Osteocyte (in vitro differentiated cells): ENCODE measurements around the gene MPZL1. TPM values are rescaled to one million over a fixed set of nuclear protein-coding genes. Genes with fewer than 3 reads are reported as not detected.

ENCODE experiments used
- DNase-seq: peaks from one replicate; pipeline ENCODE4 v3.0.0; 2021; ENCODE audit warnings: mixed read lengths; ENCODE audit not compliant: unreplicated experiment; ENCODE audit errors: extremely low spot score
- H3K27ac Mint-ChIP-seq: one replicate; pipeline ENCODE4 v1.8.0; 2021; ENCODE audit warnings: mild to moderate bottlenecking, mixed read lengths; ENCODE audit not compliant: unreplicated experiment
- H3K27me3 Mint-ChIP-seq: one replicate; pipeline ENCODE4 v1.8.0; 2021; ENCODE audit warnings: mixed read lengths; ENCODE audit not compliant: unreplicated experiment
- H3K36me3 Mint-ChIP-seq: one replicate; pipeline ENCODE4 v1.8.0; 2021; ENCODE audit warnings: mixed read lengths; ENCODE audit not compliant: unreplicated experiment
- H3K4me1 Mint-ChIP-seq: one replicate; pipeline ENCODE4 v1.8.0; 2021; ENCODE audit warnings: mixed read lengths; ENCODE audit not compliant: unreplicated experiment
- H3K4me3 Mint-ChIP-seq: one replicate; pipeline ENCODE4 v1.8.0; 2021; ENCODE audit warnings: mild to moderate bottlenecking, moderate library complexity, mixed read lengths; ENCODE audit not compliant: unreplicated experiment
- H3K9me3 Mint-ChIP-seq: one replicate; pipeline ENCODE4 v1.8.0; 2021; ENCODE audit warnings: mixed read lengths; ENCODE audit not compliant: unreplicated experiment
- total RNA-seq: library from RNA; stranded (reverse); gene quantifications from 2 replicates; pipeline ENCODE4 v1.2.1, GENCODE V29; 2021
- TF ChIP-seq, protein P1 (sequence below): fragments of 200-600 bp; sonication (generic); IDR thresholded peaks from 2 replicates; pipeline ENCODE4 v1.5.0; 2021; ENCODE audit warnings: antibody characterized with exemption, mild to moderate bottlenecking, moderate library complexity

MPZL1 gene
- total RNA-seq, 1 donor from 2014 or later, result 155 TPM

DNA sequence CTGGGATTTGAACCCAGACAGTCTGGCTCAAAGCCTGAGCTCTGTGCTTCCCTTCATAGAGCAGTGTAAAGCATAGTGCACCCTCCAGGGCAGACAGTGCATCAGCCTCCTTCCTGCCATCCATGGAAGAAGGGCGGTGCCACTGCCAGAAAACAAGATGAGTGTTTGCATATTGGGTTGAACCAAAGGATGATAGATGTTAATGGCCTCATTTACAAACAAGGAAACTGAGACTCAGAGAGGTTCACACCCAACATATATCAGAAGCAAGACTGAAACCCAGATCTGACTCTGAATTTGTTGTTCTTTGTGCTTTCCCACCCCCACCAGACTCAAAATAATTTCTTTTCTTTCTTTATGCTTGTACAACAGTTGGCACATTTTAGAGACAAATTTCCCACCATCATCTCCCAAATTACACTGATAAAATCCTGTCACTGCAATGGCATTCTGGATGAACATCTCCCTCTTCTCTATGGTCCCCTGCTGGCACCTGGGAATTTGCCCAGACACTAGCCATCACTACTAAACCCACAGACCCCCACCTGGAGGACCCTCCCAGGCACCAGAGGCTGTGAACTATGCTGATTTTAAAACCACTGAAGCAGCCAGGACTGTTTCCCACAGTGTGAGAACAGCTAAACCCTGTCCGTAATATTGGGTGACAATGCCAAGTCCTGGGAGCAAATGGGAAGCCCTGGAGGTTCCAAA is 45.4 kb upstream of the MPZL1 start:
- TF ChIP-seq, protein P1, sequence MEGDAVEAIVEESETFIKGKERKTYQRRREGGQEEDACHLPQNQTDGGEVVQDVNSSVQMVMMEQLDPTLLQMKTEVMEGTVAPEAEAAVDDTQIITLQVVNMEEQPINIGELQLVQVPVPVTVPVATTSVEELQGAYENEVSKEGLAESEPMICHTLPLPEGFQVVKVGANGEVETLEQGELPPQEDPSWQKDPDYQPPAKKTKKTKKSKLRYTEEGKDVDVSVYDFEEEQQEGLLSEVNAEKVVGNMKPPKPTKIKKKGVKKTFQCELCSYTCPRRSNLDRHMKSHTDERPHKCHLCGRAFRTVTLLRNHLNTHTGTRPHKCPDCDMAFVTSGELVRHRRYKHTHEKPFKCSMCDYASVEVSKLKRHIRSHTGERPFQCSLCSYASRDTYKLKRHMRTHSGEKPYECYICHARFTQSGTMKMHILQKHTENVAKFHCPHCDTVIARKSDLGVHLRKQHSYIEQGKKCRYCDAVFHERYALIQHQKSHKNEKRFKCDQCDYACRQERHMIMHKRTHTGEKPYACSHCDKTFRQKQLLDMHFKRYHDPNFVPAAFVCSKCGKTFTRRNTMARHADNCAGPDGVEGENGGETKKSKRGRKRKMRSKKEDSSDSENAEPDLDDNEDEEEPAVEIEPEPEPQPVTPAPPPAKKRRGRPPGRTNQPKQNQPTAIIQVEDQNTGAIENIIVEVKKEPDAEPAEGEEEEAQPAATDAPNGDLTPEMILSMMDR, result no peak
- Mint-ChIP-seq H3K36me3 (no peaks in the 10 kb centered on the region), H3K4me3 (no peak overlapping the region), H3K27ac (no peak overlapping the region), H3K27me3 (peaks cover 5% of the 10 kb centered on the region), H3K4me1 (no peaks in the 10 kb centered on the region), H3K9me3 (no peaks in the 10 kb centered on the region)
- no peak for DNase-seq

DNA sequence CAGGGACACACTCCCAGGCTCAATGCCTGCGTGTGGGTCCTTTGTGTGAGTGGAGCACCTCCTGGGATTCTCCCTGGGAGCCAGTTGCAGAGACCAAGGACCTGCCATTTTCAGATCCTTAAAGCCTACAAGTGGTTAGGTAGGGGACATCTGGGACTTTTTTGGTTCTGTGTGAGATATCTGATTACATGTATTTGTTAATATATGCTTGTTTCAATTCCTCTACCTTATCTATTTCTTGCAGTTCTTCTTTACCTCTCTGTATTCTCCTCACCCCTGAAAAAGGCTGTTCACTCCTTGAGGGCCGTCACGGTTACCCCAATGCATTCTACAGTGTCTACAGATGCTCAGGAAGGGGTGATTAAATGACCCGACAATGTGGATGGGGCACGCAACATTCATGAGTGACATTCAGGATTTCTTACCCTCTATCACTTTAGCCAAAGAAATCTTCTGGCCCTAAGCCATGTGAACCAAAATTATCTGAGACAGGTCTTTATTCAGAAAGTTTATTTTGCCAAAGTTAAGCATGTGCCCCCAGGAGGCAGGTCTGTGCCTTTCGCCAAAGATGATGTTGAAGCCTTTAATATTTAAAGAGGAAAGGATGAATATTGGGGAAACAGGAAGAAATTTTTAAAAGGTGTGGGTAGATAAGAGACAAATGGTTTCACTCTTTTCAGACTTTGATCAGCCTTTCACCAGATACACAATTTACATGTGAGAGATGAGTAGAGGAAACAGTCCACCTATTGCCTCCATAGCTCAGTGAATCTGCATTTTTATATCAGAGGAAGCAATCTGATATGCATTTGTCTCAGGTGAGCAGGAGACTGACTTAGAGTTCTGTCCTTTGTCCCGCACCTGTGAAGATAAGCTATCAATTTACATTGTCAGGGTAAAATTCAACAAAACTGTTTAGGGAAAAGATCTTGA is 44.6 kb upstream of the MPZL1 start:
- Mint-ChIP-seq H3K4me1 (no peaks in the 10 kb centered on the region), H3K9me3 (no peaks in the 10 kb centered on the region), H3K4me3 (no peak overlapping the region), H3K27me3 (peaks cover 5% of the 10 kb centered on the region), H3K27ac (no peak overlapping the region), H3K36me3 (no peaks in the 10 kb centered on the region)
- DNase-seq, result no peak
- TF ChIP-seq, protein P1, result no peak

DNA sequence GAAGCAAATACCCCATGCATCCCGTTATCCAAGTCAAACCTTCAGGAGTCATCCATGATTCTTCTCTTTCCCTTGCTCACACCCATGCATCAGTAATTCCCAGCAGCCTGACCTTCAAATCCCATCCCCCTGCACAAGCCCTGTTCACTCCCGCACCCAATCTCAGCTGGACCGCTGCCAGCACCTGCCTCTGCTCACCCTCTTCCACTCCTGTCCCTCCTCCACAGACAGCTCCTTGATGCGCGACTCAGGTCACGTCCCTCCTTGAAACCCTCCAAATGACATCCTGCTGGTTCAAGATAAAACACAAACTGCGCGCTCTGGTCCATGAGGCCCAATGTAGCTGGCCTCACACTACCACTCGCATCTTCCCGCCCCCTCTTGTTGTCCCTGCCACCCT is 43.4 kb upstream of the MPZL1 start:
- Mint-ChIP-seq H3K36me3 (no peaks in the 10 kb centered on the region), H3K4me1 (no peaks in the 10 kb centered on the region), H3K4me3 (no peak overlapping the region), H3K9me3 (no peaks in the 10 kb centered on the region), H3K27ac (no peak overlapping the region), H3K27me3 (peaks cover 5% of the 10 kb centered on the region)
- TF ChIP-seq, protein P1, result no peak
- no peak for DNase-seq

DNA sequence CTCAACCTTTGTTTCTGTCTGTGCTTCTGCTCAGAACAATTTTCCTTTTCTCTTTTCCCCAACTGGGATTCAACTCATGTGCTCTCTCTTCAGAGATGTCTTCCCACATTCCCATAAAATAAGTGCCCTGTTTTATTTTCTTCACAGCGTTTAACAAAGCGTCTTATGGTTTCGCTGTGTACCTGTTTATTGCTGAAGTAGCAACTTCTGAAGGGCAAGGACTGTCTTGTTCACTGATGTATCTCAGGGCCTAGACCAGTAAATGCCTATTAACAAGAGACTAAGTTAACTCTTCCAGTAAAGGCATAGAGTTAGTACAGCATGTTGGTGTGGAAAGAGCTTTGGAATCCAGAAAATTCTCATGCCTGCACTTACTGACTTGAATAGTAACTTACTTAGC is 42.9 kb upstream of the MPZL1 start:
- no peak overlapping the region for H3K27ac Mint-ChIP-seq

More for the DNA sequence above, 42.9 kb upstream of the MPZL1 start:
- TF ChIP-seq, protein P1, result no peak
- Mint-ChIP-seq H3K4me3 (no peak overlapping the region), H3K27me3 (peaks cover under 1% of the 10 kb centered on the region), H3K36me3 (no peaks in the 10 kb centered on the region), H3K9me3 (no peaks in the 10 kb centered on the region), H3K4me1 (peaks cover 4% of the 10 kb centered on the region)
- DNase-seq, result no peak
